ENCODE measurements around the gene TRIM17. TPM values are rescaled to one million over a fixed set of nuclear protein-coding genes. Genes with fewer than 3 reads are reported as not detected.

TRIM17 gene
- total RNA-seq, 2 experiments from 2014 or later: 0.73 to 0.96 TPM

DNA sequence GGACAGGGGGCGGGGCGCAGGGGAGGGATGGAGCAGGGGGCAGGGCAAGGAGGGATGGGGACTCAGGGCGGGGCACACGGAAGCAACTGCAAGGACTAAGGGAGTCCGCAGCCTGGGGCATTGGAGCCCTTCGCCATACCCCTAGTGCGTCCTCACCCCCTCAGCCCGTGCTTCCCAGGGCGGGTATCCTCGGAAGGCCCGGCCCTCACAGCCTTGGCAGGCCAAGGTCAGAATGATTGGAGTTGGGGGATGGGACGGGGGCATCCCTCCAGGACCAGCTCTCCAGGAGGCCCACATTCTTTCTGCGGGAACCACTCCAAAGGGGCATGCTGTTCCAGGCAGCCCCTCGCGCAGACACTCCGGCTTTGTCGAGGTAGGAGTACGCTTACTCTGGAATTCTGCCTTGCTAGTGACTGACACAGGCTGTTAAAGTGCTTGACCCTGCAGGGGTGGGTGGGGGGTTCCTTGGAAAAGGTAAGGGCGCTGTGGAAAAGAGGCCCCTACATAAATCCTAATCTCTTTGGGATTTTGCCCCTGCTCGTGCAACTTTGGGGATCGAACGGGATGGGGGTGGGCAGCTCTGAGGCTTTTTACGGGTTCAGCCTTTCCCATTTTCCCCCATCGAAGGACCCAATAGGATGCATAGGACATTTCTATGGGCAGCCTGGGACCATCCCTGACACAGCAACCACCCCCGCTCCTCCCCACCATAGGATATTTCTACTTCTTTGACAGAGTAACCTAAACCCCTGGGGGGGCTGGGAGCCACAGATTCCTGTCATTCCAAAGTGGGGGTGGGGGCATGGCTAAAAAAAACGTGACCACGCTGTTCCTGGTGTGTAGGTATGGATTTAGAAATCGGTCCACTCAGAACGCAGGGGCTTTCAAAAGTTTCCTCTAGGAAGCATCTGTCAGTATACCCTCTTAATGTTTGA, 9.3 kb downstream of the TRIM17 start:
- H3K36me3 Mint-ChIP-seq (ENCODE audit: low read depth): peaks cover 25% of the 10 kb centered on the region
- H3K27ac Mint-ChIP-seq: peak overlapping the region; percentile 90
- no peaks in the 10 kb centered on the region for H3K9me3 Mint-ChIP-seq
- peak overlapping the region; percentile 79 for H3K4me3 ChIP-seq (ENCODE audit: low read length)
- intact Hi-C loops (cut with DNase I, micrococcal nuclease): loop anchor here in 1 of 2 experiments (2.0 to 10.0 kb wide), 7 partner anchors 47 to 619 kb away; partner anchors contain the start of genes C1orf35, IBA57 and MRPL55
- peak overlapping the region; percentile 37 to 40 for H3K27ac ChIP-seq (ENCODE audit: low read depth in 1 of 2, low read length in 2 of 2)
- no peaks in the 10 kb centered on the region for H3K27me3 ChIP-seq (ENCODE audit: control insufficient read depth in 1 of 2, insufficient read depth in 2 of 2, low read length in 2 of 2)
- H3K9me3 ChIP-seq (ENCODE audit: control insufficient read depth in 1 of 2, insufficient read depth in 1 of 2, low read length in 2 of 2): no peaks in the 10 kb centered on the region
- CTCF ChIA-PET: interaction anchor here (0.7 kb wide), 2 partner anchors 137 to 867 kb away, joined by 5 to 6 read pairs; no protein-coding TSS in a partner anchor
- DNase-seq (no peak), ATAC-seq (ENCODE audit: poor library complexity) (peak; percentile 55)
- H3K36me3 ChIP-seq (ENCODE audit: insufficient read depth, low read length): peaks cover 10% of the 10 kb centered on the region
- peaks cover 50% of the 10 kb centered on the region for H3K4me1 ChIP-seq (ENCODE audit: insufficient read depth, low read length)
- TF ChIP-seq CTCF (IDR thresholded peaks at IDR 0.05): no peak
- H3K4me1 Mint-ChIP-seq (ENCODE audit: low read depth): peaks cover 36% of the 10 kb centered on the region
- POLR2A ChIA-PET: interaction anchor here (0.6 to 3.8 kb wide), 14 partner anchors 8 to 325 kb away, joined by 3 to 20 read pairs (median 6); partner anchors contain the start of genes ARF1 and RNF187
- peak overlapping the region; percentile 88 for H3K4me3 Mint-ChIP-seq
- no peaks in the 10 kb centered on the region for H3K27me3 Mint-ChIP-seq

GRCh38 chr1:228405979-228406228, 10.8 kb downstream of the TRIM17 start:
- Mint-ChIP-seq H3K4me1 (ENCODE audit: low read depth) (peaks cover 47% of the 10 kb centered on the region), H3K9me3 (no peaks in the 10 kb centered on the region), H3K36me3 (ENCODE audit: low read depth) (peaks cover 40% of the 10 kb centered on the region), H3K27ac (peak overlapping the region; percentile 90), H3K4me3 (peak overlapping the region; percentile 96), H3K27me3 (no peaks in the 10 kb centered on the region)
- H3K4me3 ChIP-seq (ENCODE audit: low read length): peak overlapping the region; percentile 79
- ChIA-PET POLR2A (interaction anchor here (1.1 to 3.8 kb wide), 13 partner anchors 13 to 324 kb away, joined by 4 to 20 read pairs (median 7); partner anchors contain the start of genes ARF1, IBA57 and RNF187), CTCF (interaction anchor here (0.8 to 1.2 kb wide), 3 partner anchors 53 to 275 kb away, joined by 3 to 4 read pairs (median 4); partner anchors contain the start of gene IBA57)
- no peaks in the 10 kb centered on the region for H3K27me3 ChIP-seq (ENCODE audit: control insufficient read depth in 1 of 2, insufficient read depth in 2 of 2, low read length in 2 of 2)
- DNase-seq: no peak
- no peaks in the 10 kb centered on the region for H3K9me3 ChIP-seq (ENCODE audit: control insufficient read depth in 1 of 2, insufficient read depth in 1 of 2, low read length in 2 of 2)
- peak overlapping the region in 1 of 2 donors; percentile 39 for H3K27ac ChIP-seq (ENCODE audit: low read depth in 1 of 2, low read length in 2 of 2)
- H3K4me1 ChIP-seq (ENCODE audit: insufficient read depth, low read length): peaks cover 65% of the 10 kb centered on the region
- no peak for TF ChIP-seq CTCF (IDR thresholded peaks at IDR 0.05)
- intact Hi-C loops (cut with DNase I, micrococcal nuclease): loop anchor here in 1 of 2 experiments (2.0 to 10.0 kb wide), 5 partner anchors 83 to 617 kb away; partner anchors contain the start of genes C1orf35, IBA57 and MRPL55
- H3K36me3 ChIP-seq (ENCODE audit: insufficient read depth, low read length): peaks cover 21% of the 10 kb centered on the region
- ATAC-seq (ENCODE audit: poor library complexity): peak; percentile 10

GRCh38 chr1:228405200-228405978, 11.3 kb downstream of the TRIM17 start:
- no peak overlapping the region for H3K27ac ChIP-seq (ENCODE audit: low read depth in 1 of 2, low read length in 2 of 2)

More at GRCh38 chr1:228405200-228405978, 11.3 kb downstream of the TRIM17 start:
- Mint-ChIP-seq H3K27me3 (no peaks in the 10 kb centered on the region), H3K4me1 (ENCODE audit: low read depth) (peaks cover 47% of the 10 kb centered on the region), H3K9me3 (no peaks in the 10 kb centered on the region), H3K27ac (peak overlapping the region; percentile 90), H3K4me3 (peak overlapping the region; percentile 96), H3K36me3 (ENCODE audit: low read depth) (peaks cover 42% of the 10 kb centered on the region)
- peak overlapping the region; percentile 79 for H3K4me3 ChIP-seq (ENCODE audit: low read length)
- H3K4me1 ChIP-seq (ENCODE audit: insufficient read depth, low read length): peaks cover 70% of the 10 kb centered on the region
- ChIA-PET POLR2A (interaction anchor here (0.8 to 3.8 kb wide), 12 partner anchors 14 to 323 kb away, joined by 3 to 20 read pairs (median 7); partner anchors contain the start of genes ARF1, IBA57 and RNF187), CTCF (interaction anchor here (0.8 to 1.2 kb wide), 4 partner anchors 53 to 275 kb away, joined by 3 to 4 read pairs (median 4); partner anchors contain the start of gene IBA57)
- no peak for ATAC-seq (ENCODE audit: poor library complexity)
- TF ChIP-seq CTCF (IDR thresholded peaks at IDR 0.05): no peak
- no peaks in the 10 kb centered on the region for H3K9me3 ChIP-seq (ENCODE audit: control insufficient read depth in 1 of 2, insufficient read depth in 1 of 2, low read length in 2 of 2)
- intact Hi-C loops (cut with DNase I, micrococcal nuclease): loop anchor here in 1 of 2 experiments (5.0 to 10.0 kb wide), 3 partner anchors 238 to 301 kb away; partner anchors contain the start of genes C1orf35, IBA57 and MRPL55
- peaks cover 26% of the 10 kb centered on the region for H3K36me3 ChIP-seq (ENCODE audit: insufficient read depth, low read length)
- no peak for DNase-seq
- H3K27me3 ChIP-seq (ENCODE audit: control insufficient read depth in 1 of 2, insufficient read depth in 2 of 2, low read length in 2 of 2): no peaks in the 10 kb centered on the region

Measured in CD4-positive, alpha-beta T cell (primary cell).